Ammon's horn (tissue), 1 donor: ENCODE measurements around the gene MBNL2.

Source experiments
- DNase-seq: peaks from one replicate; pipeline ENCODE4 v3.0.0-alpha.2; 2016; ENCODE audit warnings: low spot score

The MBNL2 gene

DNA sequence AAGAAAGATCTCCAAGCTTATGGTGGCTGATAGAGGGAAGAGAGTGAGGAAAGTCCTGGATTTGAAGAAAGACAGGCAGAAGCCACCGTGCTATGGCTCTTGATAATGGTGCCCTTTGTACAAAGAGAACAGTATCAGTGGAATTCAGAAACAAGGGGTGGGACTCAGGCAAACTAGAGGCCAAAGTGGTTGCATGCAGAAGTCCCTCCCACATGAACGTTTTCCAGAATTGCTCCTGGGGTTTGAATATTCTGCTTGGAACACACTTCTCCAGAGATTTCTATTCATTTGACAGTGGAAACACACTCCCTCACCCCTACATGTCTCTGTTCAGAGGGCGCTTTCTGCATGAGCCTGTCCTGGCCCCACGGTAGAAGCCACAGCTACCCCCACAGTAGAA is 10.1 kb upstream of the MBNL2 start:
- DNase-seq: peak; percentile 84

DNA sequence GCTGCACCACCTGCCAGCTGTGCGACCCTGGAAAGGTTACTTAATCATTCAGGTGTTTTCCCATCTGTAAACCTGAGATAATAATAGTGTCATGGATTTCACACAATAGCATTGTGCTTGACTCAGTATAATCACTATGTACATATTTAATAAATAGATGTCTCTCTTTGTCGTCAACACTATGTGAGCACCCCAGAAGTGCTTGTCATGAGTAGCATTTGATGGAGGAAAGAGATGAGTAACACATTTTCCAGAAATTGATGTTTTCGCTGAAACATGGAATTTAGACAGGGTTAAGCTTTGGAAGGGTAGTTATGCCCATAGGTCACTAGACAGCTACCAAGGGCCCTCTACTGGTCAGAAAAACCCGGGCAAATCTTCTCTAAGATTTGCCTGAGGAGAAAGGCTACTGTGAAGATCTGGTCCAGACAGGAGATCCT is 9.5 kb upstream of the MBNL2 start:
- DNase-seq: no peak

DNA sequence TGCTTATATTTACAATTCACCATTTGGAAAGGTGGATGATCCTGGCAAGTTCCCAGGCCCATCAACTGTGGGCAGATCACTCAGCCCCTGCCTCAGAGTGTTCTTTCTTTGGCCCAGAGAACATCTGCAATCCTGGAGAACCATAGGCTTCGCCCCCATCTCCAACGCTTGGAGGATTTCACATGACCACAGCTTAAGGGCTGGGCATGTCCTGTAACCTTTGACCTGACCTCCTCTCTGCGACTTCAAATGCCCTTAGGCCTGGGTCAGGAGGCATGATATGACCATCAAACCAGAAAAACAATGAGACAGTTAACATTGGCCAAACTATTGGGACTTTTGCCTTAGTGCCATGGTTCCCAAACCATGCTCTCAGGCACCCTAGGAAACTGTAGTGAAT is 7.2 kb upstream of the MBNL2 start:
- no peak for DNase-seq

DNA sequence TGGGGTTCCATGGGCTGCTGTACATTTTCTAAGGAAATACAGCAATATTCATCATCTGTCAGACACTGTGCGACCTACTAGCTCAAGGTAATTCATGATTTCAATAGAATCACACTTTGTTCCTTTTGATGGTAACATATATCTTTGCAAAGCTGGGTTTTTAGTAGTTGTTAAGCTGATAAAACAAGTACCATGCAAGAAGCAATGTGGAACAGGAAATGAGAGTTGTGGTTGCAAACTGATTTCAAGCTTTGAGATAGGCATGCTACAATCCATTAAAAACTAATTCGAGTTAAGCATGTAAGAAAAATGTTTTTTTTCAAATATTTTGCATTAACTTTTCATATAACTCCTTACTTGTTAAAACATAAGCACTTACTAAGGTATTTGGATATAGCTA is 6.8 kb upstream of the MBNL2 start:
- DNase-seq: no peak

DNA sequence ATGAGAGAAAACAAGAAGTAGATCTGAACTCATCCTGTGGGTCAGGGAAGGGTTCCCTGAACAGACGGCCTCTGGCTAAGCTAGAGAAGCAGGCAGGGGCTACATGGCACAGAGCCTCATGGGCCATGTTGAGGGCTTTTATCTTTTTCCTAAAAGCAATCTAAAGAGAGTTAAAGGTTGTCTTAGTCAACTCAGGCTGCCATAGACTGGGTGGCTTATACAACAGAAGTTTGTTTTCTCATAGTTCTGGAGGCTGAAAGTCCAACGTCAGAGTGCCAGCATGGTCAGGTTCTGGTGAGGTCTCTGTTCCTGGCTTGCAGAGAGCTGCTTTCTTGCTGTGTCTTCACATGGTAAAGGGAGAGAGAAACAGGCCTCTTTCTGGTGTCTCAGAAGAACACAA is 2.9 kb upstream of the MBNL2 start:
- DNase-seq: no peak

DNA sequence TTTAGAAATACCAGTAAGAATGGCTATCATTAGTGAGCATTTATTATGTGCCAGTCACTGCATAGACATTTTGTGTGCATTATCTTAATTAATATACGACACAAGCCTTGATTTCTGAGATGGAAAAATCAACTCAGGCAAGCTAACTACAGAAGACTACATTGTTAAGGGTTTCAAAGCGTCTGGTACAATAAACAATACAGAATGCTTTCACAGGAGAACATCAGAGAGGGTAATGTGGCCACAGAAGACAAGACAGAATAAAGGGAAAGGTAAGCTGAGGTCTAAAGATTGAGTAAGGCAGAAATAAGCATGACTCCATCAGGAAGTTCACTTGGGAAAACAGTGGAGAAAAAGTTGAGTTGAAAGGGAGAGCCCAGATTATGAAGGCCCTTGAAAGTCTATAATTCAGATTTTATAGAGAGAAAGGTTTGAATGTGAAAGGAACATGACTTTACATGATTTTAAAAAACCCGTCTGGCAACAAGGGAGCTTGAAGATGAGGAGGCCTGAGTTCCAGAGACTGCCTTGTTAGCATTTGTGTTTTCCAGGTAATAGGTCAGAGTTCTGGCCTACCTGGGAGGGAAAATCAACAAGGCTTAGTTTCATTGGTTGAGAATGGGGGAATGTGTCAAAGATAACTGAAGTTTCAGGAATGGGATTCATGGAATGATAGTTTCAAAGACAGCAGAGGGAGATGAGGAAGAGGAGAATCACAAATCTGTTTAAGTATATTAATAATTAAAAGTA is 1.8 kb upstream of the MBNL2 start:
- no peak for DNase-seq

DNA sequence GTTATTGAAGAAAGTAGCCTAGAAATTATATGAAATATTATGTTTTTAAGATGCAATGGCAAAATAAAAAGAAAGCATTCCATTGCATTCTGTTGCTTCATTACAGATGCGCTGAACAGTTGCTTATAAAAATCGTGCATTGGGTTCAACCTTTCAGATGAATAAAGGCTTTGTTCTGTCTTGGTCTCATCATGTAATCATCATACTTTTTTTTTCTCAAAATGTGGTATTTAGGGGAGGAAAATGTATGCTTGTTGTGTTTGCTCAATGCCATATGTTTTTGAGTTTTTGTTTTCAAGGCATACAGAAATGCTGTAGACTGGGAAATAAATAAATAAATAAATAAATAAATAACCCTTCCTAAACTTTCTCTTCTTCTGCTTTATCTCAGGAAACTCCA is 1.1 kb upstream of the MBNL2 start:
- no peak for DNase-seq

DNA sequence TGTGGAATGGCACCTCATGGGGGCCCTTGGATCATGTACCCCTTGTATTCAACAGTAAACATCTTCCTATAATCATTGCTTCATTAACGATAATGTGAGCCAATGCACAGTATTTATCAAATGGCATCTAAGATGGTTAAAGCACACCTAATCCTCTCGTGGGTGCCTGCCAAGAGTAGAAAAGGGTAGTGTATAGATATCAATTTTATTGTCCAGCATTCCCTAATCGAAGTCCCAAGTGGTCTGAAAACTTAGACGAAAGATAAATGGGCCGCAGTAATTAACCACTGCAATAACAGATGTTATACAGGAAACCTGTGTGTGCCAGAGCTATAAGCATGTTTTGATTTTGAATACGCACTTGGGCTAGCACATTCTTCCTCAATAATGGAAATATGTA is 667 bp upstream of the MBNL2 start:
- no peak for DNase-seq

DNA sequence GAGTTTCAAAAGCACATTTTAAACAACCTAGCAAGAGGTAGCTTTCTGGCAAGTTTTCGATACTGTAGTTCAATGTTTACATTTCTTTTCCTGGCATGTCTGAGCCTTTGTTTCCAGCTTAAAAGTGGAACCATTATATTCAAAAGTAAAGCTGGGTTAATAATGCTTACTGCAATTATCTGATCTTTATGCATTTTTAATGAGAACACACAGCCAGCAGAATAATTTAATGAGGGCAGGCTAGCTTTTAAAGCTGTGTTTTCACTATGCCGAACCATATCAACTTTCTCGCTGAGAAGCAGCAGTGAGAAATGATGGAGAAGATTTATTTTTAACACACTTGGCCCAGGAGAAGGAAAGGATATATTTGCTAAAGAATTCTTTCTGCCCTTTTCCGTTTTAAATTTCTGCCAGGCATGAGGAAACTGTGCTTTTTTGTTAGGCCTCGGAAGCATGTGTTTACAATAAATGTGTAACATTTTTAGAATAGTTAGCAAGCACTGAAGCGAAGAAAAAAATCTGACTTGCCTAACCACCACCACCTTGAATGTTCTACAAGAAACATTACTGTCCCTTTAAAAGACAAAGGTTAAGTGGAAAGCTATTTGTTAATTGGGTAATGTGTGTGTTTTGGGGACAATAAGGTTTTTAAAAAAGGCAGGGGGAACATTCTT is 1.0 kb downstream of the MBNL2 start:
- no peak for DNase-seq

DNA sequence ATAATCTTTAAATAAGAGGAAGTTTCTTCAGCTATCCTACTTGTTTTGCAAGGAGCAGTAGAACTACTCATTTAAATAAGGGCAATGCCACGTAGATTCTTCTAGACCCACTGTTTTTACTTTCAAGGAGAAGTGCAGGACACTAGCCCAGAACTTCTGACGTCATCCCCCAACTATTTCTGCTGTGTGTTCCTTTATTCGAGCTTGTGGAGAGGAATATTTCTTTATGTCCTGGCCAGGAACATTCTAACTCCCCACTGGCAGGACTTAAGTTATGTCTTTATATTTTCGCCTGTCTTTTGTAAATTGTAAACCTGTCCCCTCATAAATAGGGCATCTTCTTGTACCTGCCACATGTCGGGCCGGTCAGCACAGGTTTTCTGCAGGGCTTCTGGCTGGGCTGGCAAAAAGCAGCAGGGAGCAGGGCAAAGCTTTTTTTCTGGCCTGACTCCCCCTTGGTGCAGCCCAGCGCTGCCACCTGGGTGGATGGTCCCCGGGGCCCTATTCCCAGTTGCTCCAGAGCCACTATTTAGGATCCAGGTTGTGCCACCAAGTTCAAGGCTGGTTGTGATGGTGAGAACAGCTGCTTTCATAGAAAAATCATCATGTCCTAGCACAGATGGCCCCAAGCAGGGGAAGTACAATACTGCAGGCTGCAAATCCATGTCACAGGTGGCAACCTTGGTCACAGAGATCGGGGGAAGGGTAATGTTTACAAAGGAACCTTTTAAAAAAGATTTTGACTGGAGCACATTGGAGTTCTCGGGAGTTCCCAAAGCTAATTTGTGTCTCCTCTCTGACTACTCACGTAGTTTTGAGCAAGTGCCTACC is 1.8 kb downstream of the MBNL2 start:
- peak; percentile 88 for DNase-seq

DNA sequence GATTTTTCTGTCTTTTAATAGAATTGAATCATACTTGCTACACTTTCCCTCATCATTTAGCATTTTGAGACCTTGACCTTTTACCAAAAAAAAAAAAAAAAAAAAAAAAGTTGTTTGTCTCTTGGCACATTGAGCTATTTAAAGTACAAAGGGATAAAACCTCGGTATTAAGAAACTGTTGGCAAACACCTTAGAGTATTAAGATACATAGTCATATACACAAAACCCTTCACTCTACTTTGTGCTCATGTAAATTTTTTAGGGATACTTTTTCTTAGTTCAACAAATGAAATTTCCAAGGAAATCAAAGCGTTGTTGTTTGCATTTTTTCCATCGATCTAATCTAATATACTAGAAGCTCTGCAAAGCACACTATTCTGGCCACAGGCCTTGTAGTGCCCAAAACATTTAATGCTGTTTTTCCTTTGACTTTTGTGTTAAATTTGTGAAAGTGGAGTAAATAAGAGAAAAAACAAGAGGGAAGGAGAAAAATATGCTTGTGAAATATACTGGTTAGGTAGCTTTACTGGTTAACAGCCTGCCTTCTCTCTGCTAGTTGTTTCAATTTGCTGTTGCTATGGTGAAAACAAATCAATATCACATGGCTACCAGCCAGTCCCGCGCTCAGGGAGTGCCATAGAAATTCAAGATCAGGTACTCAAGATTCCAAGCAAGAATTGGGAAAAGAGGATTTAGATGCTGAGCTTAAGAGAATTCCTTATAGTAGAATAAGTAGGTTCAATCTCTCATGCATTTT is 2.6 kb downstream of the MBNL2 start:
- peak; percentile 40 for DNase-seq

DNA sequence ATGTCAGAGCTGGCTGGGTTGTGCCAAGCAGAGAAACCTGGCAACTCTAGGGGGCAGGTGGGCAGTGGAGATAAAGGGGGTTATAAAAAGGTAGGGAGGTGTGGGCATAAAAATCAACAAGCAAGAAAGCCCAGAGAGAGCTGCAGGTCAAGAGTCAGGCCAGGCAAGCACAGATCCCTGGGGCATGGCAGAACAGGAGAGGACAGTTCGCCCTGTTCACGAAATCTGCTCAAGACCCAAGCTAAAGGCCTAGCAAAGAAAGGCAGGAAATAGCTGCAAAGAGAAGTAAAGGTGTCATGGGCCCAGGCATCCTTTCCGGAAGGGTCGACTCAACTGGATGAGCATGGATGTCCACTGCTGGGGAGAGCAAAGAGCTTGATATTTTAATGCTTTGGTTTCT is 3.4 kb downstream of the MBNL2 start:
- DNase-seq: peak; percentile 31

DNA sequence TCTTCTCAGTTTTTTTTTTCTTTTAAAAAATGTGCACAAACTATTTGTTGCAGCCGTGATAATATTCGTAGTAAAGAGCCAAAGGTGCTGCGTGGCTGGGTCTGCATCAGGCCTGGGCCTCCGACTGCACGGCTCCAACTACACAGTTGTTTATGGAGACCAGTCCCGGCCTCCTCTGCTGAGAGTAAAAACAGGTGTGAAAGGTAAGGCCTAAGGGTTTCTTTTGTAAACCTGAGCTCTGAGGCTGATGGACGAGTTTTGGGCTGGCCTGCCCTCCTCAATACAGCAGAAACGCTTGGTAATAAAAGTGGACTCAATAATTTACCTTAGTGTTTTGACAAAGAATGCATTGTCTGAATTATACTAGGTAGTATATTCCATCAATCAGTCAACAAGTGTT is 3.9 kb downstream of the MBNL2 start:
- DNase-seq: no peak

DNA sequence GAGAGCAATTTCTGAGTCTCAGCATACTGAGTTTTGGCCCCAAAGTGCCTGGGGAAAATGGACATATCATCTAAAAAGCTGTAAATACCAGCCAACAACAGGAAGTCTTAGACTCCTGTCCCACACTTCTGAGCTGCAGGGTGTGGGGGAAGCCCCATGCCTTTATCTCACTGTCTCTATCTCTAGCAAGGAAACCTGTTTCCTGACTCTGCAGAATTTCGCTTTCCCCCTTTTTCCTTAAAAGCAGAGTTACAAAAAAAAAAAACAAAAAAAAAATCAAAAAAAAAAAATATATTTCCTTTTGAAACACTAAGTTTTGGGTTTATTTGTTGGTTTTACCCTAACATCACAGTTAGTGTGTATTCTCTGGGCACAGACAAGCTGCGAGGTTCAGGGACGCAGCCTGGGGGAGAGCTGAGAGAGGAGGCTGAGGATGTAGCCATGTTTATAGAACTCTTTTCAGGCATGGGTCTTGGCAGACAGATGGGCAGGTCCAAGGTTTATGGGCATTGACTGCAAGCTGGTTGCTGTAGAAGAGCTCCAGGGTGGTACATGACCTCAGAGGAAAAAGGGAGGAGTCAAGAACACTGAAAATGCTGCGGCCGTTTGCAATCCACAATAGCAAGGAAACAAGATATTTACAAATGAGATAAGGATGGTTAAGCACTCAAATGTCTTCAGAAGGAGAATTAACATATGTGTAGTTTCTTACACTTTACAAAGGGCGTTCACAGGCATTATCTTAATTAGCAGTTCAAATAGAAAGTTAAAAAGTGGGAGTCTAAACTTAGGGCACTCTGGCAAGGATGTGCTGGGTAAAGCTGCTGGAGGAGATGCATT is 4.9 kb downstream of the MBNL2 start:
- no peak for DNase-seq

DNA sequence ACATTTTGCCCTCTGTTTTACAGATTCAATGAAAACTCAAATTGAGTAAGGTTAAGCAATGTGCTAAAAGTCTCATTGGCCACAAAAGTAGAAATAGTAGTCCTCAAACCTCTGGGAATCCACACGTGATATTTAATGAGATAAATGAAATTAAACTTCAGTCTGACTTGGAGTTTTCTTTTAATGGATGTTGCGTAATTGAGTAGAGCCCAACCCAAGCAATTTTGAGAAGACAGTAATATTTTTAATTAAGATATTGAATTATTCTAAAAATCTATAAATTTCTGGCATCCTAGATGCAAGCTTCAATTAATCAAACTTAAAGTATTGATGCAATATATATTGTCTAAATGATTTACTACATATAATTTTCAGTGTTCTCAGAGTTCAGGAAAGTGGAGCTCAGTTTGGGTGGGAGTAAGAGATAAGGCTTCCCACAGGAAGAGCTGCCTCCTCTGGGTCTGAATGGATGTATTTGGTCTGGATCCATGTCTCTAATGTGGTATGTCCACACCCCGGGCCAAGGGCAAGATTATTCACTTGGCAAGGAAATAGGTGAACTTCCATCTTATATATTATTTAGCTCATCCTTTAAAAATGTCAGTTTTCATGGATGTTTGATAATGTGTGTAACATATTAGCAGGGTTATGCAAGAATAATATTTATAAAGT is 6.9 kb downstream of the MBNL2 start:
- no peak for DNase-seq

DNA sequence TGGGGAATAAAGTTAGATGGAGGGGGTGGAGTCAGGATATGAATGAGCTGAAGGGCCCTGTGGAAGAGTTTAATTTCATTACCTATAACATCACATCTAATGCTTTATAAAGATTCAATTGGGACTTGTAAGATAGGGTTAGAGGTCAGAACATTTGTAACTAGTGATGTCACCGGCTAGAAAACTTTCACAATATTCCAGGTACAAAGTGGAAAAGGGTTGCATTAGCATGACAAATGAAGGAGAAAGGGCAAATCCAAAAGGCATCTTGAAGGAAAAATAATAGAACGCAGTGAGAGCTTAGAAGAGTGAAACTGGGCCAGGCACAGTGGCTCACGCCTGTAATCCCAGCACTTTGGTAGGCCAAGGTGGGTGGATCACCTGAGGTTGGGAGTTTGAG is 7.6 kb downstream of the MBNL2 start:
- DNase-seq: no peak

DNA sequence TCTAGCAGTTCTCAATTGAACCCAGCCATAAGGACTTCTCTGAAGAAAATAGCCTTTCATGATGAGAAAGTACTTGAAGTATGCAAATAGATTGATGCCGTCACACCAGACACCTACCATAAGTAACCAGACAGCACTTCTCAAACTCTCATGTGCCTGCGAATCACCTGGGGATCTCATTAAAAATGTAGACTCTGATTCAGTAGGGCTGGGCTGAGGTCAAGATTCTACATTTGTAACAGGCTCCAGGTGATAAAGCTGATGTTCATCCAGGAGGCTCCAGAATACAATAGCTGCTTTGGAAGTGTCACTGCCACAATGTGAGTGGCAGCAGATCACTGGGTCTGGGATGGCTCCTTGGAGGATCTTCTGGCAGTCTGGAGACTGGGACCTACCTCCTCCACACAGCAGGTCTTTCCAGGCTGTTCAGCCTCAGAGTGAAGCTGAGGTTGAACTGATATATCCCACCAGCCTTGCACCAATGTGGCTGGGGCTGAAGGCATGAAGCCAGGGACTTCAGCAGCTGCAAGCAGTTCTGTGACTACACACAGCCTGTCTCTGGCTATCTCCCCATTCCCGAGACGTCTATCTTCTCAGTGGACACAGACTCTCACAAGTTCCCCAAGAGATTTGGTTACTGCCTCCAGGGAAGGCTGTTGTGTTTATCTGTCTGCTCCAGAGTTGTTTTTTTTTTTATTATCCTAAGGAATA is 9.1 kb downstream of the MBNL2 start:
- peak; percentile 49 for DNase-seq

DNA sequence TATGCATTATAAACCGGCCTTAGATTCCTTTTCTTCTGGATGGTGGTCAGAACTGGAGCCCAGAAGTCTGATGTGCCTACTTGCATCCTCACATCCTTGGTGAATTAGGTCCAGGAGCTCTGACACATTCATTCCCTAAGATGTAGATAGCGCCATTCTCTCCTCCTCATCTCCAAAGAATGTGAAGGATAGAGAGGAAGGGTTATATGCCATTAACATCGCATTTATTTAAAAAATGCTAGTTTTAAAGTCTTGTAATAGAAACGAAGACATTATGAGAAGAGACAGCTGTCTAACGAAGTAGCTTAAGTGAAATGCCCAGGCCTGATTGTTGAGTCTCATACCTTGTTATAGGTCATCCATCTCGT is 9.7 kb downstream of the MBNL2 start:
- no peak for DNase-seq

DNA sequence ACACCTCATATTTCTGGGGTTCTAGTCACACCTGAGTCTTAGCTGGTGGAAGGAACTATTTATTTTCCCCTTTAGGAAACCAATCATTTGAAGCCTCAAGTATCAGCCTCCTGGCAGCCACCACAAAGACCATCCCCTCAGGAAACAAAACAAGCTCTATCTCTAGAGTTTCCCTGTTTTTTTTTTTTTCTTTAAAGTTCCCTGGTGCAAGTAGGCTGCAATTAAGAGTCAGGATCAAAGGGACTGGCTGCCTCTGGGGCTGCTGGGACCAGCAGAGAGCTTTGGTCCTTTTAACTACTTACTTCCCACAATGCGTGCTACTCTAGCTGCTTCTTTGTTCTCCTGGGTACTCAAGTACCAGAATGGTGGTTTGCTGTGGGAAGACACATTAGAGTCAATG is 11.4 kb downstream of the MBNL2 start:
- no peak for DNase-seq

DNA sequence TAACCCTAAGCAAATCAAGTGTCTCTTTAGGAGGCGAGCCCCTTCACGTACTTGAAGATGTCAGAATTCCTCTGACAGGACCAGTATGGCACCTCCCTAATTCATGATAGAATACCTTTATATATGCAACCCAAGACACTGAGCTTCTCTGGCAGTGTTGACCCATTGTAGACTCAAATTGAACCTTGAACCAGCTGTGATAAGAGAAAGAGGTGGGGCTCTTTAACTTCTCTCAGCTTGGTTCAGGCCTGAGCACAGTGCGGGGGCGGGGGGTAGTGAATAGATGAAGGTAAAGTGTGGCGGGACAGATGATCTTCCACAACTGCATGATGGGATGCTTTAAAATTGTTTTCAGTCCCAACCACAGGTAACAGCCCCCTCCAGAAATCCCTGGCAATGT is 12.1 kb downstream of the MBNL2 start:
- no peak for DNase-seq
